ENCODE data around the gene SPACA4.
A peak's percentile ranks its signal among the peaks of the same experiment; 100 is the strongest.

SPACA4 gene

GRCh38 chr19:48633148-48634035 is 26.9 kb downstream of the SPACA4 start:
- H3K79me2 ChIP-seq (ENCODE audit: low read length), result no peaks in the 10 kb centered on the region
- H4K20me1 ChIP-seq (ENCODE audit: insufficient read depth, low read length), result no peaks in the 10 kb centered on the region
- no peaks in the 10 kb centered on the region for H3K36me3 ChIP-seq (replicated peaks; ENCODE audit: insufficient read depth, low read length)
- H3K27ac ChIP-seq (ENCODE audit: low read length), result peak overlapping the region; percentile 72; the same call in 1 of the 2 replicates
- no peaks in the 10 kb centered on the region for H3K27me3 ChIP-seq (replicated peaks; ENCODE audit: insufficient read depth, low read length)
- H3K9ac ChIP-seq (ENCODE audit: low read length), result peak overlapping the region; percentile 25; the same call in 1 of the 2 replicates
- no peak for DNase-seq
- H3K9me2 ChIP-seq (replicated peaks; ENCODE audit: insufficient read depth, low read length), result no peaks in the 10 kb centered on the region
- no peak for TF ChIP-seq EZH2phosphoT487 (IDR thresholded peaks at IDR 0.05; ENCODE audit: low read length)
- TF ChIP-seq, protein P1, sequence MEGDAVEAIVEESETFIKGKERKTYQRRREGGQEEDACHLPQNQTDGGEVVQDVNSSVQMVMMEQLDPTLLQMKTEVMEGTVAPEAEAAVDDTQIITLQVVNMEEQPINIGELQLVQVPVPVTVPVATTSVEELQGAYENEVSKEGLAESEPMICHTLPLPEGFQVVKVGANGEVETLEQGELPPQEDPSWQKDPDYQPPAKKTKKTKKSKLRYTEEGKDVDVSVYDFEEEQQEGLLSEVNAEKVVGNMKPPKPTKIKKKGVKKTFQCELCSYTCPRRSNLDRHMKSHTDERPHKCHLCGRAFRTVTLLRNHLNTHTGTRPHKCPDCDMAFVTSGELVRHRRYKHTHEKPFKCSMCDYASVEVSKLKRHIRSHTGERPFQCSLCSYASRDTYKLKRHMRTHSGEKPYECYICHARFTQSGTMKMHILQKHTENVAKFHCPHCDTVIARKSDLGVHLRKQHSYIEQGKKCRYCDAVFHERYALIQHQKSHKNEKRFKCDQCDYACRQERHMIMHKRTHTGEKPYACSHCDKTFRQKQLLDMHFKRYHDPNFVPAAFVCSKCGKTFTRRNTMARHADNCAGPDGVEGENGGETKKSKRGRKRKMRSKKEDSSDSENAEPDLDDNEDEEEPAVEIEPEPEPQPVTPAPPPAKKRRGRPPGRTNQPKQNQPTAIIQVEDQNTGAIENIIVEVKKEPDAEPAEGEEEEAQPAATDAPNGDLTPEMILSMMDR (IDR thresholded peaks at IDR 0.05; ENCODE audit: low read length), result no peak
- TF ChIP-seq EZH2 (optimal IDR thresholded peaks at IDR 0.05; ENCODE audit: low read depth, low read length), result no peak
- H3K4me1 ChIP-seq (ENCODE audit: low read length), result peaks cover 28% of the 10 kb centered on the region
- H3K4me2 ChIP-seq (ENCODE audit: low read depth, low read length), result peak overlapping the region; percentile 83
- peak overlapping the region; percentile 46; the same call in 1 of the 2 replicates for H3K4me3 ChIP-seq (ENCODE audit: low read length)
- H3F3A ChIP-seq (ENCODE audit: insufficient read depth, low read length), result peaks cover 35% of the 10 kb centered on the region
- no peak overlapping the region for H2AFZ ChIP-seq (ENCODE audit: low read length)
- H3K9me3 ChIP-seq (replicated peaks; ENCODE audit: insufficient read depth, low read length), result no peaks in the 10 kb centered on the region

DNA sequence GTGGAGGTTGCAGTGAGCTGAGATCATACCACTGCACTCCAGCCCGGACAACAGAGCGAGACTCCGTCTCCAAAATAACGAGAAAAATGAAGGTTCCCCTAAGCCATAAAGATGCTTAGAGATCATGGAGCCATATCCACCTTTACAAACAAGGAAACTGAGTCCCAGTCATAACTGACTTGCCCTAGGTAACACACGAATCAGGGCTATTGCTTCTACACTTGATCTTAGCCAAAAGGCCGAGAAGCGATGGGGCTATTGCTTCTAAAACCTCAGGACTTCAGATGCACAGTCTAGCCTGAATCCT is 27.4 kb downstream of the SPACA4 start:
- peak overlapping the region; percentile 46; the same call in 1 of the 2 replicates for H3K4me3 ChIP-seq (ENCODE audit: low read length)
- DNase-seq, result no peak
- H4K20me1 ChIP-seq (ENCODE audit: insufficient read depth, low read length), result no peaks in the 10 kb centered on the region
- peak overlapping the region; percentile 72; the same call in 1 of the 2 replicates for H3K27ac ChIP-seq (ENCODE audit: low read length)
- H3K27me3 ChIP-seq (replicated peaks; ENCODE audit: insufficient read depth, low read length), result no peaks in the 10 kb centered on the region
- H3K9me3 ChIP-seq (replicated peaks; ENCODE audit: insufficient read depth, low read length), result no peaks in the 10 kb centered on the region
- H3K9ac ChIP-seq (ENCODE audit: low read length), result peak overlapping the region; percentile 25; the same call in 1 of the 2 replicates
- TF ChIP-seq, protein P1 (IDR thresholded peaks at IDR 0.05; ENCODE audit: low read length), result no peak
- TF ChIP-seq EZH2phosphoT487 (IDR thresholded peaks at IDR 0.05; ENCODE audit: low read length) (no peak), EZH2 (optimal IDR thresholded peaks at IDR 0.05; ENCODE audit: low read depth, low read length) (no peak)
- H3K9me2 ChIP-seq (replicated peaks; ENCODE audit: insufficient read depth, low read length), result no peaks in the 10 kb centered on the region
- peaks cover 35% of the 10 kb centered on the region for H3F3A ChIP-seq (ENCODE audit: insufficient read depth, low read length)
- H3K36me3 ChIP-seq (replicated peaks; ENCODE audit: insufficient read depth, low read length), result no peaks in the 10 kb centered on the region
- peaks cover 32% of the 10 kb centered on the region for H3K4me1 ChIP-seq (ENCODE audit: low read length)
- no peaks in the 10 kb centered on the region for H3K79me2 ChIP-seq (ENCODE audit: low read length)
- H2AFZ ChIP-seq (ENCODE audit: low read length), result peak overlapping the region; percentile 32
- peak overlapping the region; percentile 83 for H3K4me2 ChIP-seq (ENCODE audit: low read depth, low read length)

- peak overlapping the region; percentile 44; the same call in 1 of the 2 replicates for H3K9ac ChIP-seq (ENCODE audit: low read length)
- H4K20me1 ChIP-seq (ENCODE audit: insufficient read depth, low read length), result no peaks in the 10 kb centered on the region
- H3K27ac ChIP-seq (ENCODE audit: low read length), result peak overlapping the region; percentile 72
- no peaks in the 10 kb centered on the region for H3K9me2 ChIP-seq (replicated peaks; ENCODE audit: insufficient read depth, low read length)
- H3K4me2 ChIP-seq (ENCODE audit: low read depth, low read length), result peak overlapping the region; percentile 83
- H3K79me2 ChIP-seq (ENCODE audit: low read length), result no peaks in the 10 kb centered on the region
- H3K36me3 ChIP-seq (replicated peaks; ENCODE audit: insufficient read depth, low read length), result no peaks in the 10 kb centered on the region
- no peaks in the 10 kb centered on the region for H3K9me3 ChIP-seq (replicated peaks; ENCODE audit: insufficient read depth, low read length)
- peak overlapping the region; percentile 47 for H3K4me3 ChIP-seq (ENCODE audit: low read length)
- peaks cover 32% of the 10 kb centered on the region for H3K4me1 ChIP-seq (ENCODE audit: low read length)
- peak overlapping the region; percentile 32 for H2AFZ ChIP-seq (ENCODE audit: low read length)
- DNase-seq, result peak; percentile 97
- H3K27me3 ChIP-seq (replicated peaks; ENCODE audit: insufficient read depth, low read length), result no peaks in the 10 kb centered on the region
- H3F3A ChIP-seq (ENCODE audit: insufficient read depth, low read length), result peaks cover 35% of the 10 kb centered on the region
- no peak for TF ChIP-seq EZH2phosphoT487 (IDR thresholded peaks at IDR 0.05; ENCODE audit: low read length)
- no peak for TF ChIP-seq EZH2 (optimal IDR thresholded peaks at IDR 0.05; ENCODE audit: low read depth, low read length)
- TF ChIP-seq, protein P1 (IDR thresholded peaks at IDR 0.05; ENCODE audit: low read length), result no peak
Measured at GRCh38 chr19:48634424-48635262, 28.1 kb downstream of the SPACA4 start.

All from MM.1S (cell line).